ENCODE data around the gene MAPK1.
A peak's percentile ranks its signal among the peaks of the same experiment; 100 is the strongest.
"Not testable (repeated sequence)": the region's sequence is repeated elsewhere in the genome, so short reads cannot be mapped to it uniquely, and the experiment has no call there.

The MAPK1 gene

GRCh38 chr22:21744917-21745316 is 122.5 kb downstream of the MAPK1 start:
- not testable (repeated sequence) for DNase-seq

- no peak for DNase-seq
These were observed 125.7 kb downstream of the MAPK1 start for GRCh38 chr22:21741790-21742189.

GRCh38 chr22:21741059-21741458 is 126.4 kb downstream of the MAPK1 start:
- no peak for DNase-seq

GRCh38 chr22:21739828-21740377 is 127.5 kb downstream of the MAPK1 start:
- DNase-seq: no peak

GRCh38 chr22:21738966-21739365 is 128.5 kb downstream of the MAPK1 start:
- no peak for DNase-seq

- DNase-seq: no peak
These were observed 129.4 kb downstream of the MAPK1 start for GRCh38 chr22:21738081-21738480.

- no peak for DNase-seq
These were observed 130.5 kb downstream of the MAPK1 start for GRCh38 chr22:21736948-21737347.

GRCh38 chr22:21736084-21736642 is 131.3 kb downstream of the MAPK1 start:
- no peak for DNase-seq

GRCh38 chr22:21735200-21736083 is 132.0 kb downstream of the MAPK1 start, which contains the start of gene YPEL1:
Gene YPEL1 (minus strand): TSS chr22:21735794. CDS start chr22:21710744, 25,050 bp downstream.
- DNase-seq: peak; percentile 98

GRCh38 chr22:21734540-21735199 is 132.8 kb downstream of the MAPK1 start:
- no peak for DNase-seq

GRCh38 chr22:21731503-21731902 is 135.9 kb downstream of the MAPK1 start:
- DNase-seq: no peak

- no peak for DNase-seq
These were observed 136.7 kb downstream of the MAPK1 start for GRCh38 chr22:21730535-21731308.

GRCh38 chr22:21729184-21729583 is 138.3 kb downstream of the MAPK1 start:
- not testable (repeated sequence) for DNase-seq

GRCh38 chr22:21728270-21728669 is 139.2 kb downstream of the MAPK1 start:
- DNase-seq: no peak

GRCh38 chr22:21727768-21728167 is 139.7 kb downstream of the MAPK1 start:
- no peak for DNase-seq

- no peak for DNase-seq
These were observed 140.3 kb downstream of the MAPK1 start for GRCh38 chr22:21727159-21727558.

GRCh38 chr22:21726650-21727049 is 140.8 kb downstream of the MAPK1 start:
- DNase-seq: peak; percentile 87

GRCh38 chr22:21725956-21726649 is 141.3 kb downstream of the MAPK1 start:
- no peak for DNase-seq

- DNase-seq: not testable (repeated sequence)
These were observed 142.9 kb downstream of the MAPK1 start for GRCh38 chr22:21724496-21724895.

GRCh38 chr22:21721195-21721852 is 146.1 kb downstream of the MAPK1 start:
- not testable (repeated sequence) for DNase-seq

GRCh38 chr22:21720191-21720859 is 147.1 kb downstream of the MAPK1 start:
- not testable (repeated sequence) for DNase-seq
